Keratinocyte (primary cell): ENCODE data around the gene MLN.

Experiments used
- CTCF ChIP-seq, 3 experiments: IDR thresholded peaks in 1 of 3; conservative IDR thresholded peaks in 1 of 3; optimal IDR thresholded peaks in 1 of 3; 2 replicates in 2 of 3; 3 replicates in 1 of 3; pipeline versions ENCODE3 to v1.5.1; 2011; ENCODE audit warnings: low read length in 3 of 3, mild to moderate bottlenecking in 3 of 3, moderate library complexity in 2 of 3, control low read depth in 1 of 3, inconsistent platforms in 1 of 3; ENCODE audit not compliant: insufficient read depth in 2 of 3; ENCODE audit errors: extremely low read depth in 1 of 3
- EZH2 ChIP-seq: IDR thresholded peaks from one replicate; pipeline ENCODE4 v1.6.1; 2012; ENCODE audit warnings: inconsistent platforms, mild to moderate bottlenecking, low read length, moderate library complexity

GRCh38 chr6:33801611-33802010 is 2.2 kb downstream of the MLN start:
- TF ChIP-seq CTCF (optimal IDR thresholded peaks at IDR 0.05 in 1 of 3, IDR thresholded peaks at IDR 0.05 in 1 of 3, conservative IDR thresholded peaks at IDR 0.05 in 1 of 3; ENCODE audit: extremely low read depth in 1 of 3, insufficient read depth in 2 of 3, low read length in 3 of 3) (no peak), EZH2 (no peak)
